ENCODE results near the gene DKK3.

Gene DKK3

DNA sequence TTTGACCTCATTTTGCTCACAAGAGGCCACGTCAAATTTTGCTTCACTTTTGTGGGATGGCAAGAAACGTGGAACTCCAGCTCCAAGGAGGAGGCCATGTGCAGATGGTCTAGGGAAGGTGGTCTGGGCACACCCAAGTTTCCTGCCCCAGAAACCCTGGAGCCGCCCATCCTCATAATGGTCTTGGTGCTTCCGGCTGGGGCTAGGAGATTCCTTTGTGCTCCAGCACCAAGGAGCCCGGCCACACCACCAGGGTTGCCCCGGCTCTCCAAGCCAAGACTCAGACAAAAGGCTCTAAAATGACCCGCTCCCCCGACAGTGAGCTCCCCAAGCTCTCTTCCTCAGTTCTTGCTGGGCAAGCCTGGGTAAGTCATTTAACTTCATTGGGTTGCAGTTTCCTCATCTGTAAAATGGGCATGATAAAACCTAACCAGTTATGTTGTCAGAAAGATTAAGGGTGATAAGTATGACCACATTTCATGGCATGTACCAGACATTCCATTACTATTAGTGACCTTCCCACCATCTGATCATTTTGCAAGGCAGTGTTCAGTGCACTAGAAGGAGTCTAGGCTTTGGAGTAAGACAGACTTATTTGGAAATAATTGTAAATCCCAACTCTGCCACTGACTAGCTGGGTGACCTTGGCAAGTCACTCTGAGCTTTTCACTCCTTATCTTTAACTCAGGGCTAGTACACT lies 23.3 kb downstream of the DKK3 start:
- in situ Hi-C loops (cut with MboI; ENCODE audit: low sequenced_read_pairs): no loop called here

DNA sequence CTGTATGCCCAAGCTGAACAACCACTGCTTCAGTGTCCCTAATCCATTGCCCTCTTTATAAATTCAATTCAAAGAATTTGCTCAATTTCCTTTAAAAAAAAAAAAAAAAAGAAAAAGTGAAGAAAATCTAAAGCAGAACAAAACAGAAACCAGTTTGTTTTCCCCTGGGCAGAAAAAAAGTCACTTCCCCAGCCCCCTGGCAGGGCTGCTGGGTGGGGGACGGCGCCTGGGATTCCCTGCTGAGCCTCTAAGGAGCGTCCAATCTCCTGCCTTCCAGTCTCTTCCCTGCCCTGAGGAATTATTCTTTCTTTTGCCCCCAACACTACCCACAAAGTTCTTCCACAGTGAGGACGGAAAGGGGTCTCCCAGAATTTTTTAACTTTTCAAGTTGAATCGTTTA lies 23.9 kb downstream of the DKK3 start:
- in situ Hi-C loops (cut with MboI; ENCODE audit: low sequenced_read_pairs): no loop called here

DNA sequence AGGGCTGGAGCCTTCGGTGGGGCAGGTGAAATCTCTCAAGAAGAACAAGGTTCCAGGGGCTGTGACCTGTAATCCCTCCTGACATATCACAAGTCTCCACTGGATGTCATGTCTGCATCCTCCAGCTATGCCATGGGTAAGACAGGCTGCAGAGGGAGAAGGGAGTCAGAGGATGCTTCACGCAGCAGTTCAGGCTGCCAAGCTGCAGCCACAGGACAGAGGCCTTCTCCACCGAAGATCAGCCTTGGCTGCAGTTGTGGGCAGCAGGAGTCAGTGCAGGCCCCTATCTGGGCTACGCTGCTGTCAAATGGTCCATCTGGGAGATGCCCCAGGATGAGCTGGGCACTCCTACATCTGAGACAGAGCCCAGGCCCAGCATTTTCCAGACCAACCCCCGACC lies 25.0 kb downstream of the DKK3 start:
- in situ Hi-C loops (cut with MboI; ENCODE audit: low sequenced_read_pairs): no loop called here

- in situ Hi-C loops (cut with MboI; ENCODE audit: low sequenced_read_pairs): no loop called here
These were observed 25.5 kb downstream of the DKK3 start for GRCh38 chr11:11982975-11983374.

DNA sequence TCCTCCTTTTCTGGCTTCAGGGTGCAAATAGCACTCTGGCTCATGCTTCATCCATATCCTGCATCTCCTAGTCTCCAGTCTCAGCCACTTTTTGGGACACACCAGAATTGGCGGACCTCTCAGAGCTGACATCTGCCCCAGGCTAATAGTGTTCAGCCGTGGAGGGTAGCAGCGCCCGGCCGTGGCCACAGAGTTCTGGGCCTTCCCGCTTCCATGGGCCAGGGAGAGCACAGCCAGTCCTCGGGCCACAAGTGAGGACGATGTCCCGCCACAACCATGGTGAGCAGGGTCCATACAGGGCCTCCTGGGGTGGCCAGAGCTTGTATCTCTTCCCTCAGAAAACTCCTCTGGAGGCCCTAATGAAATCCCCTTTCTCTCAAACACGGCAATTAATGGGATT lies 26.0 kb downstream of the DKK3 start:
- in situ Hi-C loops (cut with MboI; ENCODE audit: low sequenced_read_pairs): no loop called here

GRCh38 chr11:11981840-11982239 lies 26.6 kb downstream of the DKK3 start:
- in situ Hi-C loops (cut with MboI; ENCODE audit: low sequenced_read_pairs): no loop called here

GRCh38 chr11:11981364-11981763 lies 27.1 kb downstream of the DKK3 start:
- in situ Hi-C loops (cut with MboI; ENCODE audit: low sequenced_read_pairs): no loop called here

- in situ Hi-C loops (cut with MboI; ENCODE audit: low sequenced_read_pairs): no loop called here
These were observed 27.6 kb downstream of the DKK3 start for GRCh38 chr11:11980841-11981308.

GRCh38 chr11:11980200-11980599 lies 28.2 kb downstream of the DKK3 start:
- in situ Hi-C loops (cut with MboI; ENCODE audit: low sequenced_read_pairs): no loop called here

DNA sequence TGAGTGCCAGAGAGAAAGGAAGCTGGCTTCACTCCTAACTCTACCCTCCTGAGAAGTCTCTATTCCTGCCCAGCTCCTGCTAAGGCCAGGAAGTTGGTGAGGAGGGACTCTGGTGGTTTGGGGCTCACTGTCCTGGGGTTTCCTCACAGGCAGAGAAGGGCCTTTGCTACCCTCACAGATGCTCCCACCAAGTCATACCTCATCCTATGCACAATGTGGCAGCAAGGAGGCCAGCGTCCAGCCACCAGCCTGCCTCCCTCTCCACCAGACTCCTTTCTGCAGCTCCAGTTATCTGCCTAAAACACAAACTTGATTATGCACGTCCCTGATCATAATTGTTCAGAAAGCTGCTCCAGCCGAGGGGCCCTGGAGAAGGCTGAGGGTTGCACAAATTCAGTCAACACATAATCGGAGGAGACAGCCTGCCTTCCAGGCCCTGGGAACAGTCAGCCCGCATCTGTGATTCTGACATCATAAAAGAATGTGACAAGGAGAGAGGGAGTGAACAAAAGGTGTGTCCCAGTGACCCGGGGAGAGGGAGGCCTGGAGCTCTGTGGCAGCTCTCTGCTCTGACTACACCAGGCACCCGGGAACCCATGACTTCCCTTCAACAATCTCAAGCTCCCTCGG lies 28.8 kb downstream of the DKK3 start:
- in situ Hi-C loops (cut with MboI; ENCODE audit: low sequenced_read_pairs): no loop called here

DNA sequence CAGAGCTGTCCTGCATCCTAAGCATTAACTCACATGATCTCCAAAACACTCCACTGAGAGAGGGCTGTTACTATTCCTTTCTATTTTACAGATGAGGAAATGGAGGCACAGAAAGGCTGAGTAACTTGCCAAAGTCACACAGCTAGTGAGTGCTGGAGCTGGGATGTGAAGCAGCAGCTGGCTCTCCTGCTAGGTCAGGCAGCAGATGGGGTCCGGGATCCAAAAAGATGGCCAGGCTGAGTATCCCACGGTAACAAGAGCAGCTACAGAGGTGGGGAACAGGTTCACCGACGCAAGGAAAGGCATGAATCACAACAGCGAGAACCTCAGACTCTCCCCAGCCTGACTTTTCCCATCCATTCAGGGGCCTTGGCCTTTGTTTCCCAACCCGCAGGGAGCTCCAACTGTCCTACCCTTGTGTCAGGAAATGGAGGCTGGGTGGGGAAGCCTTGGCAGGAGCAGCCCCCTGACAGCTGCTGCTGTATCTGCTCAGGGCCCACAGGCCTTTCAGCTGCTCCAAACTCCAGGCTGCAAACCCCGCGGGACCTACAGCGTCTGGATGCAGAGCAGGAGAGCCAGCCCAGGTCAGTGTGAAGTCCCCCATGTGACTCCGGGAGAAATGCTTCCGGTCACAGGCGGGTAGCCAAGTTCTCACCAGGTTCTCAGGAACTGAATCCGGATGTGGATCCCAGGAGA lies 29.5 kb downstream of the DKK3 start:
- in situ Hi-C loops (cut with MboI; ENCODE audit: low sequenced_read_pairs): no loop called here

GRCh38 chr11:11978098-11978637 lies 30.3 kb downstream of the DKK3 start:
- in situ Hi-C loops (cut with MboI; ENCODE audit: low sequenced_read_pairs): no loop called here

DNA sequence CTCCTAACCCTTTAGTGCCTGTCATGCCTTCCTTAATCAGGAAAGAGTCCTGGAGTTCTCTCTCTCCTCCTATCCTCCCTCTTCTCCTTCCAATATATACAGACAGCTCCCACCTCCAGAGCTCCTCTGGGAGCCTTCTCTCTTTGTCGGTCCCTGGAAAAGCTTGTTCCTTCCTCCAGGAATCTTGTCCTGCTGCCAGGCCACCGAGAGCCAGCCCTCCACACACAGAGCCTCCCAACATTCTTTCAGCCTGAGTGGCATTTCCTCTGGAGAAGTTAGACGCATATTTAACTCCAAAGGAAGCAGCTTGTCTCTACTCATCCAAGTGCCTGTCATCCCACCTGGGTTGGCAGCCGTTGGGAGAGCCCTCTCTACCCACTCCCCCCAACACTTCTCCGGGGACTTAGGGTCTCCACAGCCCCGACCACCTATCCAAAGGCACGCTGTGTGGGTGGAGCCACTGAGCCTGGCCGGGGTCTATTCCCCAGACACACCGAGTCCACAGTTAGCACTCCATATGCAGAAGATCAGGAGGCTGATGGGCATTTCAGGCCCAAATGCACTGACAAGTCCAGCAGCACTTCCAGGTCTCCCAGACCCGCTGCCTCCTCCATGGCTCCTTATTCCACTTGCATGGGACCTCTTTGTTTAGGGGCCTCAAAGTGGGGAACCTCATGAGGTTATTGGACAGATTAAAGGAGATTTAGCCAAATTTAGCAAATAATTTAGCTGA lies 31.1 kb downstream of the DKK3 start:
- in situ Hi-C loops (cut with MboI; ENCODE audit: low sequenced_read_pairs): no loop called here

GRCh38 chr11:11976481-11977127 lies 31.8 kb downstream of the DKK3 start:
- in situ Hi-C loops (cut with MboI; ENCODE audit: low sequenced_read_pairs): no loop called here

- in situ Hi-C loops (cut with MboI; ENCODE audit: low sequenced_read_pairs): no loop called here
These were observed 33.0 kb downstream of the DKK3 start for GRCh38 chr11:11975201-11976092.

GRCh38 chr11:11973866-11974265 lies 34.6 kb downstream of the DKK3 start:
- in situ Hi-C loops (cut with MboI; ENCODE audit: low sequenced_read_pairs): no loop called here

DNA sequence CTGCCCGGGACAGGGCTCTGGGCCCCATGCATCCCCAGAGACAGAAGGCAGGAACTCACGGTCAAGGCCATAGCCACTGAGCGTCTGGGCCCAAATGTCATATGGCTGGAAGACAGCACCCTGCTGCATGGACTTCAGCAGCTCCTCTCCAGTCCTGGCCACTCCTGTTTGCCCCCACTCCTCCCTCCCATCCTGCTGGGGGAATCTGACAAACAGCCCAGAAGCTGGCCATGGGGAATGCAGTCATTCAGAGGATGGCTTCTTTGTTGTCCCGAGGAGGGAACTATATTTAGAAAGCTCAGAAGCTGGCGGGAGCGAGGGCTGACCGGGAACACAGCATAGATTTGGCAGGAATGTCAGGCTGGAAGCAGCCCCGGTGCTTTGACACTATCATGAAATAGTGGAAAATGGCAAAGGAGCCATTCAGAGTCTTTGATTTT lies 35.0 kb downstream of the DKK3 start:
- in situ Hi-C loops (cut with MboI; ENCODE audit: low sequenced_read_pairs): no loop called here

DNA sequence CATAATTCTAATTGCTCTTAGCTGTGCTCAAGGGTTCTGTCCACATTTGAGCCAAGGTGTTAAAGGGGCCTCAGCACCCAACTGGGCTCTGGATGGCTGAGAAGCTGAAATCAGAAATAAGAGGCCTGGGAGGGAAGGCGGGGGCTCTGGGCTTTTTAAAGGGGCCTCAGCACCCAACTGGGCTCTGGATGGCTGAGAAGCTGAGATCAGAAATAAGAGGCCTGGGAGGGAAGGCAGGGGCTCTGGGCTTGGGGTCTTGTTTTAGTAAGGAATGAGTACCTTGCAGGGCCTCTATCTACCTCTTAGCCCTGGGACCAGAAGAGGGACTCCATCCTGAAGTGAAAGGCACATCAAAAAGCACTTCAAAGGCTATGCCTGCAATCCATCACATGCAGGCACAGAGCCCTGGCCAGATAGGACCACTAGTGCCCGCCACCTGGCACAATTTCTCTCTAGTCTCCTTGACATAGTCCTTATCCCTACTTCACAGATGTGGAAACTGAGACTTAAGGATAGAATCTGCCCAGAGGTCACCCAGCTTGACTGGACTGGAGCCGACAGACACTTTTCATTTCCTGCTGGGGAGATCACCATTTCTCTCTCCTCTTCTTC lies 35.6 kb downstream of the DKK3 start:
- in situ Hi-C loops (cut with MboI; ENCODE audit: low sequenced_read_pairs): no loop called here

DNA sequence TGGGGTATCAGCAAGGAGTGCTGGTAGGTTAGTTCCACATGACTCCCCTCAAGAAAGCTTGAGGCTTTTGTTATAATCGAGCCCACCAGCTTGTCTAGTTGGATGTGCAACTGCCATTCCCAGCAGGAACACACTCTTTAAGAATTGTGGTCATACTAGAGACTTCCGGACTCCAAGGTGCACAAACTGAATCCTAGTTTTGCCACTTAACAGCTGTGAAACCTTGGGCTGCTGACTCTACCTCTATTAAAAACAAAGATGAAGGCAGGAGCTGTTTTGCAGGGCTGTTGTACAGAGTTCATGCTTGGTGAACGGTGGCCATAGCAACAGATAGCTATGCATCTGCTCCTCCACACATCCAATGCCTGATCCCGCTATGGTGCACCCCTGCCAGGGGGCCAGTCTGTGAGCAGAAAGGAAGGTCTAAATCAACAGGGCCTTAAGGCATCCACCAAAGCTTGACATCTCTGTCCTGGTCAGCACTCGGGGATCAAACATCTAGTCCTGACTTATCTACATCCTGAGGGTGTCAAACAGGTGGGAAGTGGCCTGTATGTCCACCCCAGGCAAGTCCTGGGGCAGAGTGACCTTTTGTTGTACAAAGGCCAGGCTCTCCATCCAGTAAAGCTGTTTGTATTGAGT lies 36.4 kb downstream of the DKK3 start:
- in situ Hi-C loops (cut with MboI; ENCODE audit: low sequenced_read_pairs): no loop called here
